Kidney (tissue), 22 donors: ENCODE results near the gene ZNF620. TPM values are rescaled to one million over a fixed set of nuclear protein-coding genes. Genes with fewer than 3 reads are reported as not detected.
A peak's percentile ranks its signal among the peaks of the same experiment; 100 is the strongest.

ENCODE experiments used
- DNase-seq, 5 donors: peaks; one replicate each; pipeline ENCODE4 v3.0.0-alpha.2; 2013 to 2020
- FAIRE-seq: peaks from 2 replicates; lab custom pipeline; 2012; peaks lifted over from hg19 to GRCh38; lab: Jason Lieb, UNC
- H3K27ac ChIP-seq, 2 donors: one replicate each; pipeline ENCODE4 v1.7.0; 2013; ENCODE audit warnings: low read depth in 2 of 2, low read length in 2 of 2, inconsistent platforms in 1 of 2
- H3K27me3 ChIP-seq: one replicate; pipeline ENCODE4 v1.7.1; 2013; ENCODE audit warnings: low read length, inconsistent platforms; ENCODE audit not compliant: control insufficient read depth, insufficient read depth
- H3K36me3 ChIP-seq, 3 donors: one replicate each; pipeline versions ENCODE4 v1.7.0 to v1.7.1; 2013; ENCODE audit warnings: low read length in 3 of 3, control low read depth in 1 of 3, inconsistent platforms in 1 of 3; ENCODE audit not compliant: insufficient read depth in 3 of 3, control insufficient read depth in 2 of 3
- H3K4me1 ChIP-seq, 3 donors: one replicate each; pipeline versions ENCODE4 v1.7.0 to v1.7.1; 2013; ENCODE audit warnings: low read length in 3 of 3, inconsistent platforms in 1 of 3, low read depth in 1 of 3; ENCODE audit not compliant: control insufficient read depth in 2 of 3, insufficient read depth in 2 of 3
- H3K4me3 ChIP-seq, 3 donors: one replicate each; pipeline versions ENCODE4 v1.7.0 to v1.8.1; 2013; ENCODE audit warnings: low read length in 3 of 3, control low read depth in 1 of 3, inconsistent platforms in 1 of 3
- H3K9ac ChIP-seq, 3 donors: one replicate each; pipeline versions ENCODE4 v1.7.0 to v1.7.1; 2013; ENCODE audit warnings: low read length in 3 of 3, control low read depth in 1 of 3, inconsistent platforms in 1 of 3
- H3K9me3 ChIP-seq, 3 donors: one replicate each; pipeline versions ENCODE4 v1.7.0 to v1.7.1; 2013; ENCODE audit warnings: low read length in 3 of 3, control low read depth in 1 of 3, inconsistent platforms in 1 of 3; ENCODE audit not compliant: control insufficient read depth in 2 of 3, insufficient read depth in 1 of 3
- CTCF ChIP-seq: IDR thresholded peaks from 3 replicates; pipeline ENCODE4 v1.5.1; 2012; ENCODE audit warnings: mild to moderate bottlenecking, moderate library complexity, borderline replicate concordance; ENCODE audit not compliant: insufficient read depth; ENCODE audit errors: extremely low read depth
- intact Hi-C: fragments of 100-400 bp; cut with DNase I; formaldehyde crosslinking; loops from one replicate; pipeline ENCODE4 v1.11.1; 2022
- long read RNA-seq, 10 donors: library from polyadenylated mRNA in 1 of 10; unstranded in 1 of 10; transcript quantifications; one replicate each; pipeline ENCODE4 v2.0.0 and lab custom pipeline, GENCODE V29; 2021 to 2026
- polyA plus RNA-seq: library from polyadenylated mRNA; stranded (reverse); fragments of 350-450 nt; fragmentation: Illumina TruSeq; extraction: RNeasy Lipid Tissue Mini Kit (QIAGEN cat#74804); gene quantifications from one replicate; pipeline ENCODE4 v1.2.3, GENCODE V29; 2014; ENCODE audit warnings: low read depth, low replicate concordance; ENCODE audit not compliant: insufficient read depth
- total RNA-seq: library from RNA; stranded (reverse); fragmentation: NEBNext Ultra II Directional; extraction: Animal tissue kit (Norgen Biotek cat#: 25700); gene quantifications from one replicate; pipeline ENCODE4 v1.2.1, GENCODE V29; 2021
- donor health status: control.
- donor health status: control.
- donor health status: control.
- donor health status: control.
- donor health status: control.
- donor health status: DM: yes; HTN: yes; CAD: no.
- donor health status: Normal renal cell carcinoma (clear cell type).

ZNF620 gene
- total RNA-seq = 6.9 TPM
- polyA plus RNA-seq = 2.8 TPM
- long read RNA-seq, donor 1, partial matches to known transcripts = 0 of 5 reads
- long read RNA-seq, donor 1, other reads (novel, unspliced or antisense) = 0 of 5 reads
- long read RNA-seq, donor 2, partial matches to known transcripts = 0 of 6 reads
- long read RNA-seq, donor 2, other reads (novel, unspliced or antisense) = 0 of 6 reads
- long read RNA-seq, donor 3, partial matches to known transcripts = 0 of 4 reads
- long read RNA-seq, donor 3, other reads (novel, unspliced or antisense) = 0 of 4 reads
- long read RNA-seq, donor 4 = 0 reads
- long read RNA-seq, donor 5 = 0 reads
- long read RNA-seq, donor 6 = 0 reads
- long read RNA-seq, donor 7, partial matches to known transcripts = 0 of 4 reads
- long read RNA-seq, donor 7, other reads (novel, unspliced or antisense) = 3 of 4 reads
- long read RNA-seq, donor 8, partial matches to known transcripts = 0 of 4 reads
- long read RNA-seq, donor 8, other reads (novel, unspliced or antisense) = 0 of 4 reads
- long read RNA-seq, donor 9, partial matches to known transcripts = 0 of 1 reads
- long read RNA-seq, donor 9, other reads (novel, unspliced or antisense) = 0 of 1 reads
- long read RNA-seq, donor 10 = 0 reads

DNA sequence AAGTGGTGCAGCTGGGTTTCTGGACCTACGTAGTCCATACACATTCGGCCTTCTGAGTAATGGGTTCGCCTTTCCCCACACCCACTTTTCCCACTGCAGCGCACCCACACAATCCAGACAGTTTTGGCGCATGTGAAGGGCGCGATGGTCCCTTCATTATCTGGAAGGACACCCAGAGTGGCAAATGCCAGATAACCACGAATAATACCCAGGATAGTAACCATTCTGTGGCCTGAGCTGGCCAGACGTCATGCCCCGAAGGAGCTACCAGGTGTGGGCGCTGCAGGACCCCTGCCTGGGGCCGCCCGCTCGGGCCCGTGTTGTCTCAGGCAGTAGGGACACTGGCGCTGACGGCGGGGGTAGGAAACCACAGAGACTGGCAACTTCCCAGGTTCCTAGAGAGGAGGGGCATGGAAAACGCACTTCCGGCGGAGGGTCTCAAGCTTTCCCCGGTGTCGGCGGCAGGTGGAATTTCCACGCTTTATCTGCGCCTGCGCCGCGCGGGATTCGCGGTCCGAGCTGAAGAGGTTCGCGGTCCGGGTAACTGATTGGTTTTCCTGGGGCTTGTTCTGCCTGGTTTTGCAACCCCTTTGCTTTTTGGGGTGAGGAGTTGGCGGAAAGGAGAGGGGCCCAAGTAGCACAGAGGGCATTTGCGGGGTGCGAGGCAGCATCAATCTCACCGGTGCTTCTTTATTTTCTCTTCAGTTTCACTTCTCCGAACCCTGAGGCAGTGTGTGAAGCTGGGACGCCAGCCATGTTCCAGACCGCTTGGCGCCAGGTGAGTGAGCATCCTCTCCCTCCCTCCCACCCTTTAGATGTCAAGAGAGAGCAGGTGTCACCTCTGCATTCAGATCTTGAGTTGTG, at the start of gene ZNF620:
Gene ZNF620, plus strand, starts transcription at position 441 of the 864 bp plus-strand sequence. Its CDS starts 314 bp downstream, at position 755.
- Histone ChIP-seq H3K4me3 (peak within 1 kb of the TSS; percentile 87 to 94 (median 93)), H3K9ac (peak within 1 kb of the TSS; percentile 64 to 72 (median 67)), H3K27ac (peak within 1 kb of the TSS; percentile 67 to 78), H3K36me3 (no peaks in the 10 kb centered on the region), H3K4me1 (peaks cover 0 to 3% (median 0%) of the 10 kb centered on the region in 3 donors), H3K27me3 (no peaks in the 10 kb centered on the region), H3K9me3 (no peaks in the 10 kb centered on the region)
- DNase-seq (peak; percentile 89 to 96 (median 95)), FAIRE-seq (no peak)
- intact Hi-C loops = no loop called here
- no peak for TF ChIP-seq CTCF

GRCh38 chr3:40456279-40456939, 49.4 kb upstream of the ZNF620 start:
- peak in 1 of 5 donors; percentile 52 for DNase-seq
- intact Hi-C loops = no loop called here

More at GRCh38 chr3:40456279-40456939, 49.4 kb upstream of the ZNF620 start:
- no peak for FAIRE-seq
- Histone ChIP-seq H3K4me1 (peaks cover 12 to 16% (median 14%) of the 10 kb centered on the region in 3 donors), H3K27me3 (no peaks in the 10 kb centered on the region), H3K27ac (peak overlapping the region; percentile 87 to 91), H3K36me3 (peaks cover 3 to 22% (median 7%) of the 10 kb centered on the region in 3 donors), H3K4me3 (peak overlapping the region; percentile 74 to 99 (median 75)), H3K9ac (peak overlapping the region; percentile 73 to 98 (median 93)), H3K9me3 (no peaks in the 10 kb centered on the region)
- TF ChIP-seq CTCF = no peak
